SU-DHL-6 (cell line): ENCODE data around the gene NAPA.

ENCODE experiments used
- CTCF ChIP-seq: fragments of 200-600 bp; sonication (generic); IDR thresholded peaks from one replicate; pipeline ENCODE4 v1.5.1; 2017; ENCODE audit warnings: antibody characterized with exemption, mild to moderate bottlenecking, low read length, moderate library complexity; ENCODE audit not compliant: insufficient read depth, poor library complexity, severe bottlenecking
- EZH2phosphoT487 ChIP-seq: fragments of 200-600 bp; sonication (generic), shearing (Covaris generic); conservative IDR thresholded peaks from 2 replicates; pipeline ENCODE4 v1.6.1; 2018; ENCODE audit warnings: mild to moderate bottlenecking, antibody characterized with exemption, low read length, moderate library complexity, mixed read lengths

GRCh38 chr19:47481460-47482052 lies 33.3 kb downstream of the NAPA start:
- no peak for TF ChIP-seq CTCF
- TF ChIP-seq EZH2phosphoT487, result no peak
